Measurements from ENCODE around the gene SLC43A2.

SLC43A2 gene

DNA sequence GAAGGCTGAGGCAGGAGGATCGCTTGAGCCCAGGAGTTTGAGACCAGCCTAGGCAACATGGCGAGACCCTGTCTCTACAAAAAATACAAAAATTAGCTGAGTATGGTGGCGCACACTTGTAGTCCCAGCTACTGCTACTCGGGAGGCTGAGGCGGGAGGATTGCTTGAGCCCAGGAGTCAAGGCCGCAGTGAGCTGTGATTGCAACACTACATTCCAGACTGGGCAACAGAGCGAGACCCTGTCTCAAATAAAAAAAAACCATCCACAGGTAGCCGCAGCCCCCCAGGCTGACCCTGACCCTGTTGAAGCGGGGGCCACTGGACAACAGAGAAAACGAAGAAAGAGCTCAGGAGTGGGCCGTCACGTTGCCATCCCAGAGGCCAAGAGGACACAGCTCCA, 4.0 kb downstream of the SLC43A2 start:
- DNase-seq (ENCODE audit: low read depth in 2 of 2, low spot score in 1 of 2), result no peak

- DNase-seq (ENCODE audit: low read depth in 2 of 2, low spot score in 1 of 2), result no peak
Measured at GRCh38 chr17:1623057-1623630, 5.5 kb downstream of the SLC43A2 start.

GRCh38 chr17:1621273-1621954, 7.2 kb downstream of the SLC43A2 start:
- no peak for DNase-seq (ENCODE audit: low read depth in 2 of 2, low spot score in 1 of 2)

GRCh38 chr17:1620486-1620885, 8.1 kb downstream of the SLC43A2 start:
- DNase-seq (ENCODE audit: low read depth in 2 of 2, low spot score in 1 of 2), result no peak

GRCh38 chr17:1617620-1618174, 10.9 kb downstream of the SLC43A2 start:
- DNase-seq (ENCODE audit: low read depth in 2 of 2, low spot score in 1 of 2), result no peak

DNA sequence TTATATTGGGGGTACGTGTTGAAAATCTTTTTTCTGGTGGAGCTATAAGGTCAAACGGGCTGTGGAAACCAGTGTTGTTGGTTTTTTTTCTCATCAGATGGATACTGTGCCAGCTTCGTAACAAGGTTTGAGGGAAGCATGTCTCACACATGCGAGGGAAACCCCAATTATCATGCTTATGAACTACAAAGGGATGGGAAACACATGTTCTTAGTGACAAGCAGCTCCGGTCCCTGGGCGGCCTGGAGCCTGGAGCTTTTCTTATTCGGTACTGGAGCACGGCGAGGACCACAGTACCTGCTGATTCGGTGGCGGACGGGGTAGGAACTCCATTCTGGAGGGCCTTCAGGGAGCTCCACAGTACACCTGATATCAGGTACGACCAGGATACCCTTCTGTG, 12.5 kb downstream of the SLC43A2 start:
- no peak for DNase-seq (ENCODE audit: low read depth in 2 of 2, low spot score in 1 of 2)

- no peak for DNase-seq (ENCODE audit: low read depth in 2 of 2, low spot score in 1 of 2)
Measured at GRCh38 chr17:1612400-1612799, 16.2 kb downstream of the SLC43A2 start.

GRCh38 chr17:1611715-1612114, 16.9 kb downstream of the SLC43A2 start:
- DNase-seq (ENCODE audit: low read depth in 2 of 2, low spot score in 1 of 2), result no peak

DNA sequence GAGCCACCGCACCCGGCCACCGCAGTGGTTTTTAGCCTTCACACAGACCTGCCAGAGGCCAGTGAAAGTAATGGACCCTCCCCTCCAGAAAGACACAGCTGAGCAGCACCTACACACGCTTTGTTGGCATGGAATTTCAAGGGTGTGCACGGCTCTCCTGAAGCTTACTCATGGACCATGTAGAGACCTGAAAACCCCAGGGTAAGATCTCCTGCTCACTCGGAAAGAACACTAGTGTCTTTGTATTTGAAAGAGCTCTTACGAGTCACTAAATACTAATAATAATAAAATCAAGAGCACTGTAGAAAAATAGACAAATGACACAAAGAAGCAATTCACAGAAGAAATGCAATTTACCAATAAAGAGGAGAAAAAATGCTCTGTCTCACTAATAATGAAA, 20.0 kb downstream of the SLC43A2 start:
- no peak for DNase-seq (ENCODE audit: low read depth in 2 of 2, low spot score in 1 of 2)

DNA sequence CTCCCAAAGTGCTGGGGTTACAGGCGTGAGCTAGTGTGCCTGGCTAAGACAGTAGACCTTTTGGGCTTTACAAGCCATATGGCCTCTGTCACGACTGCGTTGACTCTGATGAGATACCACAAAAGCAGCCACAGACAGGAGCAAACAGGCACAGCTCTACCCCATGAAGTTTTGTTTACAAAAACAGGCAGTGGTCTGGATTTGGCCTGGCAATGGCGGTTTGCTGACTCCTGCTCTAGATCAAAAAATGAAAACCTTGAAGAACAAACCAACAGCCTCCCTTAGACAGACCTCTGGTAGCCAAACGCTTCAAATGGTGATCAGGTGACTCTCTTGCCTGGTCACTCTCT, 20.7 kb downstream of the SLC43A2 start:
- DNase-seq (ENCODE audit: low read depth in 2 of 2, low spot score in 1 of 2), result no peak

GRCh38 chr17:1606352-1606985, 22.2 kb downstream of the SLC43A2 start:
- DNase-seq (ENCODE audit: low read depth in 2 of 2, low spot score in 1 of 2), result no peak

DNA sequence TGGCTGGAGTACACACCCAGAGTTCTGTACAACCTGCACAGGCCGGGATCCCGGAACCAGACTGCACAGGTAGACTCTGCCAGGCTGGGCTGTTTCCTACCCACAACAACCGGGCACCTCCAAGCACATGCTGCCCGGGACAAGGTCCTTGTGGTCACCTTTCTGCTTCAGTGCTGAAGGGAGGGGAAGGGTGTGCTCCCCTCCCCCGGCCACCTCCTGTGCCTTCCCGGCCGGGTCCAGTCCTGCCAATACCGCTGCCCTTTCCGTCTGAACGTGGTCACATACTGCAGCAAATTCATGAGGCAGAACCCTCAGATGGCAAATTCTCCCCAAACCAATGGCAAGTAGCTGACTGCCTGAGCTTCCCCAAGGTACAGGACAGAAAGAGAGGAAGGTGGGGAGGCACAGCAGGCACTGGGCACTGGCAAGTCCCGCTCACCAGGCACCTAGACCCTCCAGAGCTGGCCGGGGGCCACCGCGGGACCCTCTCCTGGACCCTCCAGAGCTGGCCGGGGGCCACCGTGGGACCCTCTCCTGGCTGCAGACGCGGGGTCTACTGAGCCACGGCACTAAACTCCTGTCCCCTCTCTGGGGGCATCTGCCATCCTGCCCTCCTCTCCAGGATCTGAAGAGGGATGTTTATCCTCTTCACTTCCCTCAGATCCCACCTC, 22.8 kb downstream of the SLC43A2 start:
- no peak for DNase-seq (ENCODE audit: low read depth in 2 of 2, low spot score in 1 of 2)

DNA sequence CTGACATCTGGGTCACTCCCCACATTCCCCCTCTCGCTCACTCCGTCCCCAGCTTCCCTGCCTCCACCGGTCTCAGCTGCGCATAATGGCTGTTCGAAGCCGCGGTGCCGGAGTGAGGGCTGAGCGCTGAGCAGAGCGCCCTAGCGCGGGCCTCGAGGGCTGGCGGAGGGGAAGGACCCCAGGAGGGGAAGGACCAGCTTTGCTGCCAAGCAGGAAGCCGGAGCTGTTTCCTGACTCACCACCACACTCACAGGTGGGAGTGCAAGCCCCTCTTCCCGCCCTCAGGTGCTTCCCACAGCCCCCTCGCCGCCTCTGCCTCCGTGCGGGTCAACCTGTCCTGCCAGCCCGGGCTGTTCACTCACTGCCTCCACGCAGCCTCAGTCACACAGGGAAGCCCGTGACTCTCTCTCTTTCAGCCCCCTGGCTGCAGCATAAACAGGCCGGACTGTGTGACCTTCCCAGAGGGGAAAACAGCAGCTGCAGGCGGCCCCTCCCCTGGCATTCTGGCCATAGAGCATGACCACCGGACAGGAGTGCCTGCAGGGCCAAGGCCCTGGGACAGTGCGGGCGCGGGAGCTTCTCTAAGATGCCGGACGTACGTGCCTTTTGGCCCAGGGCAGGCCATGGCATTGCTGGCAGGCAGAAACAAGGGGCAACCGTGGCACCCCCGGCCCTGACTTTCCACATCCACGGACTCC, 23.7 kb downstream of the SLC43A2 start:
- no peak for DNase-seq (ENCODE audit: low read depth in 2 of 2, low spot score in 1 of 2)

DNA sequence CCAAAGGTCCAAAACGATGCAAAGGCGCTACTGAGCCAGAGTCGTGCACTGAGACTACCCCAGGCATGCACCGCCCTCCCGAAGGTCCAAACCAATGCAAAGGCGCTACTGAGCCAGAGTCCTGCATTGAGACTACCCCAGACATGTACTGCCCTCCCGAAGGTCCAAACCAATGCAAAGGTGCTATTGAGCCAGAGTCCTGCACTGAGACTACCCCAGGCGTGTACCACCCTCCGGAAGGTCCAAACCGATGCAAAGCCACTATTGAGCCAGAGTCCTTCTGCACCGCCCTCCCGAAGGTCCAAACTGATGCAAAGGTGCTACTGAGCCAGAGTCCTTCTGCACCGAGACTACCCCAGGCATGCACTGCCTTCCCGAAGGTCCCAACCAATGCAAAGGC, 27.1 kb downstream of the SLC43A2 start:
- DNase-seq (ENCODE audit: low read depth in 2 of 2, low spot score in 1 of 2), result no peak

GRCh38 chr17:1598399-1599095, 30.1 kb downstream of the SLC43A2 start:
- no peak for DNase-seq (ENCODE audit: low read depth in 2 of 2, low spot score in 1 of 2)

DNA sequence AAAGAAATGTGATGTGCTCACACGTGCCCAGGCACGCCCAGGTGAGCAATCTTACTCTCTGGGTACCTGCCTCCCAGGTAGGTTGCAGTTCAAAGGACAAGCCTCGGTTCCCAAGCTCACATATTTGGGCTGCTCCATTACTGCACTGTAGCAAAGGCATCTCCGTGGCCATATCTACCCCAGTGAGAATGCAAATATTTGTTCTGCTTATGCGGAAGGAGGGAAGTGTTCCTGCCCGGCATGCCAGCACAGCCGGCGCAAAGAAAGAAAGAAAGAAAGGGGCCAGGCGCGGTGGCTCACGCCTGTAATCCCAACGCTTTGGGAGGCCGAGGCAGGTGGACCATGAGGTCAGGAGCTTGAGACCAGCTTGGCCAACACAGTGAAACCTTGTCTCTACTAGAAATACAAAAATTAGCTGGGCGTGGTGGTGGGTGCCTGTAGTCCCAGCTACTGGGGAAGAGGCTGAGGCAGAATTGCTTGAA, 30.7 kb downstream of the SLC43A2 start:
- DNase-seq (ENCODE audit: low read depth in 2 of 2, low spot score in 1 of 2), result no peak

DNA sequence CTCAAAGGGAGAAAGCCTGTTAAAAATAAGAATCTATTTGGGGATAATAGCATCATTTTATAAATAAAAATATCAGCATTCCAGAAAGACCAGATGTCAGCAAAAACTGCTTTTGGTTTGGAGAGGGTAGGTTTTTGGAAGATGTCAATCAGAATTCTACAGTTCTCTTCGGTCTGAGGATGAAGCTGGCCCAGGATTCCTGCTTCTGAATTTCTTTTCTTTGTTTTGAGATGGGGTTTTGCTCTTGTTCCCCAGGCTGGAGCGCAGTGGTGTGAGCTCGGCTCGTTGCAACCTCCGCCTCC, 35.1 kb downstream of the SLC43A2 start:
- DNase-seq (ENCODE audit: low read depth in 2 of 2, low spot score in 1 of 2), result no peak

DNA sequence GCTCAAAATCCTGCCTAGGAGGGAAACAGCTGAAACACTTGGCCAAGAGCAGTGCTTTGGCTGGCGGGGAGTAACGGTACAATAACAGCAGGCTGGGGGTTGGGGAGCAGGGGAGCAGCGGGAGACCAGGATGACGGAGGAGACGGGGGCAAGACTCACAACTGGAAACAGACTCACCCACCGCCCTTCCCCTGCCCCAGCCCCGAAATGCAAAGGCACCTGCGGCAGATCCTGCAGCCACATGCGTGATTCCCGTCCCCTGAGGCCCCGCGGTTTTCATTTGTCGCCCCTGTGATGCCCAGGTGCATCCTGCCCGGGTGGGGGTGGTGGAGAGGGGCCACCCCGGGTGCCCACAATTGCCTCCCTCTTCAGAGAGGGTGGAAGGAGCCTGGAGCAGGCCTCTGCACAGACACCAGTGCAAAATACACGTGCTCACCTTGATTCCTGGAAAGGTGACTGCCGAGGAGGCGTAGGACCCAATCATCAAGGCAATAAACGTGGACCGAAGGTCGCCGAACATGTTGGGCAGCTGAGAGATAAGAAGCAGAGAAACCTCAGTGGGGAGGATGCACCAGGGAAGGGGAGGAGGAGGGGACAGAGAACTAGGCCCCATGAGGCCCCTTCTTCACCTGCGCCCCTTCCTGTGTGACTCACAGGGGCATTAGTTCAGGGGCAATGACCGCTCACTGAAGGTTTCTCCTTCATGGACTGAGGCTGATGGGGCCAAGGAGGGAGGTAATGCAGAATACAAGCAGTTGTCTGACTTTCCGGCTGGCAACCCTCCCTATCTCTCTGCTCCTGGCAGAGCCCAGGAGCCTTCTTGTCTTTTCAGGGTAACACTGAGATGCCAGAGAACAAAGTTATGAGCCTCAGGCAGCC, 35.6 kb downstream of the SLC43A2 start:
- no peak for DNase-seq (ENCODE audit: low read depth in 2 of 2, low spot score in 1 of 2)

GRCh38 chr17:1591474-1592090, 37.1 kb downstream of the SLC43A2 start:
- DNase-seq (ENCODE audit: low read depth in 2 of 2, low spot score in 1 of 2), result no peak
